CD1c-positive myeloid dendritic cell (primary cell): Measurements from ENCODE around the gene SULF2.
"Not testable (repeated sequence)": the region's sequence is repeated elsewhere in the genome, so short reads cannot be mapped to it uniquely, and the experiment has no call there.

Experiments used
- DNase-seq: peaks from one replicate; pipeline ENCODE4 v3.0.0-alpha.2; 2016; ENCODE audit errors: extremely low spot score

SULF2 gene

GRCh38 chr20:47785311-47785853 lies at the start of gene SULF2:
SULF2 (minus strand) TSS chr20:47785481; CDS start chr20:47757363, 28,118 bp downstream.
- peak; percentile 43 for DNase-seq

GRCh38 chr20:47831675-47832074 lies 46.4 kb upstream of the SULF2 start:
- DNase-seq: not testable (repeated sequence)

GRCh38 chr20:47826716-47827115 lies 41.4 kb upstream of the SULF2 start:
- not testable (repeated sequence) for DNase-seq

- DNase-seq: not testable (repeated sequence)
These were observed 40.7 kb upstream of the SULF2 start for GRCh38 chr20:47826006-47826405.

GRCh38 chr20:47825011-47825762 lies 39.9 kb upstream of the SULF2 start:
- DNase-seq: no peak

GRCh38 chr20:47823941-47824340 lies 38.7 kb upstream of the SULF2 start:
- DNase-seq: not testable (repeated sequence)

GRCh38 chr20:47821481-47822100 lies 36.3 kb upstream of the SULF2 start:
- no peak for DNase-seq

- no peak for DNase-seq
These were observed 33.8 kb upstream of the SULF2 start for GRCh38 chr20:47818996-47819609.

- DNase-seq: no peak
These were observed 33.2 kb upstream of the SULF2 start for GRCh38 chr20:47818466-47818865.

GRCh38 chr20:47818016-47818415 lies 32.7 kb upstream of the SULF2 start:
- DNase-seq: no peak

GRCh38 chr20:47817573-47817972 lies 32.3 kb upstream of the SULF2 start:
- DNase-seq: no peak

- no peak for DNase-seq
These were observed 31.5 kb upstream of the SULF2 start for GRCh38 chr20:47816487-47817451.

GRCh38 chr20:47815866-47816265 lies 30.6 kb upstream of the SULF2 start:
- no peak for DNase-seq

GRCh38 chr20:47815416-47815806 lies 30.1 kb upstream of the SULF2 start:
- DNase-seq: no peak

- DNase-seq: no peak
These were observed 29.5 kb upstream of the SULF2 start for GRCh38 chr20:47814632-47815415.

GRCh38 chr20:47810721-47811347 lies 25.6 kb upstream of the SULF2 start:
- DNase-seq: no peak

- no peak for DNase-seq
These were observed 24.9 kb upstream of the SULF2 start for GRCh38 chr20:47810116-47810677.

GRCh38 chr20:47809161-47809960 lies 24.1 kb upstream of the SULF2 start:
- DNase-seq: no peak

GRCh38 chr20:47805951-47806350 lies 20.7 kb upstream of the SULF2 start:
- DNase-seq: no peak
